Islet of Langerhans (tissue), 1 donor: ENCODE results near the gene IFITM2.
"Not testable (repeated sequence)": the region's sequence is repeated elsewhere in the genome, so short reads cannot be mapped to it uniquely, and the experiment has no call there.

Experiments used
- FAIRE-seq: peaks from one replicate; lab custom pipeline; 2011; peaks lifted over from hg19 to GRCh38; lab: Jason Lieb, UNC

Gene IFITM2

DNA sequence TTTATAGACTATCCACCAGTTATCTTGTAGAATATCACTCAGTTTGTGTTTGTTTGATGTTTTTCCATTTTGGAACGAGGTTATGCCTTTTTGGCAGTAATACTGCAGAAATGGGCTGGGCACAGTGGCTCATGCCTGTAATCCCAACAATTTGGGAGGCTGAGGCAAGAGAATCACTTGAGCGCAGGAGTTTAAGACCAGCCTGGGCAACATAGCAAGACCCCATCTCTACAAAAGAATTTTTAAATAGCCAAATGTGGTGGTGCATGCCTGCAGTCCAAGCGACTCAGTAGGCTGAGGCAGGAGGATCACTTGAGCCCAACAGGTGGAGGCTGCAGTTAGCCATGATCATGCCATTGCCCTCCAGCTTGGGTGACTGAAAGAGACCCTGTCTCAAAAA lies 38.9 kb downstream of the IFITM2 start:
- no peak for FAIRE-seq

DNA sequence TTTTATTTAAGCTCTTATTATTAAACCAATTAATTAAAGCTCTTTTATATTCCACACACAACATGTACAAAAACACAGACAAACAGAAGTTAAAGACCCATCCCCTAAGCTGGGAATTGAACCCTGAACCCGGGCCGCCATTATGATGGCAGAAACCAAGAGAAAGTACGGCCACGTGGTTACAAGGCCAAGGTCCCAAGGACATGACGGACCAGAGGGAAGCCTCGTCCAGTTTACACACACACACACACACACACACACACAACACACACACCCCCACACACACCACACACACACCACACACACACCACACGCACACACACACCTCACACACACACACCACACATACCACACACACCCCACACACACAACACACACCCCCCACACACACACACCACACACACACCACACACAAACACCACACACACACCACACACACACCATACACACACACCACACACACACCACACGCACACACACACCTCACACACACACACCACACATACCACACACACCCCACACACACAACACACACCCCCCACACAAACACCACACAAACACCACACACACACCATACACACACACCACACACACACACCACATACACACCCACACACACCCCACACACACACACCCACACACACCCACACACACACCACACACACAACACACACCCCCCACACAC lies 41.8 kb downstream of the IFITM2 start:
- FAIRE-seq: not testable (repeated sequence)

DNA sequence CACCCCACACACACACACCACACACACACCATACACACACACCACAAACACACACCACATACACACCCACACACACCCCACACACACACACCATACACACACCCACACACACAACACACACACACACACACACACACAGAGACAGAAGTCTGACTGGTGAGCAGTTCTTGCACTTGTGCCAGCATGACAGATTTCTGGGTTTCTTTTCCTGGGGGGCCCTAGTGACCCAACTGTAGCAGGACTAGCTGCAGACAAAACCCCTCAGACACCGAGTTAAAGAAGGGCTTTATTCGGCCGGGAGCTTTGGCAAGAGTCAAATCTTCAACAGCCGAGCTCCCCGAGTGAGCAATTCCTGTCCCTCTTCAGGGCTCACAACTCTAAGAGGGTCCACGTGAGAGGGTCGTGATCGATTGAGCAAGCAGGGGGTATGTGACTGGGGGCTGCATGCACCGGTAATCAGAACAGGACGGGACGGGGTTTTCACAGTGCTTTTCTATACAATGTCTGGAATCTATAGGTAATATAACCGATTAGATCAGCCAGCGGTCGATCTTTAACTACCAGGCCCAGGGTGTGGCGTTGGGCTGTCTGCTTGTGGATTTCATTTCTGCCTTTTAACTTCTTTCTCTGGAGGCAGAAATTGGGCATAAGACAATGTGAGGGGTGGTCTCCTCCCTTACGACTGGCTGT lies 42.6 kb downstream of the IFITM2 start:
- not testable (repeated sequence) for FAIRE-seq

DNA sequence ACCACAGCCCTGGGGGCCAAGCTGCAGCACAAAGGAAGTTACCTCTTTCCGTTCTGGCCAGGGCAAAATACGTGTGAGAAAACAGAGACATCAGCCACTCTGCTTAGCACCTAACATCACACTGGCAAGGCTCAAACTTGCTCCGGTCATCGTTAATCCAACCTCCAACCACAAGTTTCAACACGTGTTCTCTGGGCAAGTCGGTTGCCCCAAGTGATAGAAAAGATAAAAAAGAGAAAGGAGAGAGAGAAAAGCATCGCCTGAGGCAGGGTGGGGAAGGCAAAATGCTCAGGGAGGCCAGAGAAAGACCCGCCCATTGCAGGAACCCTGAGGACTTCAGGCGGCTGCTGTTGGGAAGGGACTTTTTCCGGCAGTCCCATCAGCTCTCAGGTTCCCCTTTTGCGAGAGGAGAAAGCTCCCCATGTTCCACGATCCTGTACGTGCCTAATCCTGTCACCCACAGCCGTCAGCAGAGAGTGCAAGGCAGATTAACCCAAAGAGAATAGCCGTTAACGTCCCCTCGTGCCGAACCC lies 43.2 kb downstream of the IFITM2 start:
- FAIRE-seq: no peak

DNA sequence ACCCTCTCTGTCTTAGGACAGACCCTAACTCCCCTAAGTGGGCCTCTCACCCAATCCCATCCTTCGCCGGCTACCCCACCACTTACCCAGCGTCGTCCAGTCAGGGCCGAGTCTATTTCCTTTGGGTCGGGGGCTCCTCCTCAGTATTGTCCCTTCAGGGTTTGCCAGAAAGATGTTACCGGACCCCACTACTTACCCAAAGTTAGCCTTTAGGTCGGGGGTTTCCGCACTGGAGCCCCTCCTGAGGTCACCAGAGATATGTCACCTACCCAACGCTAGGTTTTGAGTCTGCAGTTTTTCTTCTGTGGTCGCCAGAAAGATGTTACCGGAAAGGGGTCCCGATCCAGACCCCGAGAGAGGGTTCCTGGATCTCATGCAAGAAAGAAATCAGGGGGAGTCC lies 43.8 kb downstream of the IFITM2 start:
- FAIRE-seq: no peak

DNA sequence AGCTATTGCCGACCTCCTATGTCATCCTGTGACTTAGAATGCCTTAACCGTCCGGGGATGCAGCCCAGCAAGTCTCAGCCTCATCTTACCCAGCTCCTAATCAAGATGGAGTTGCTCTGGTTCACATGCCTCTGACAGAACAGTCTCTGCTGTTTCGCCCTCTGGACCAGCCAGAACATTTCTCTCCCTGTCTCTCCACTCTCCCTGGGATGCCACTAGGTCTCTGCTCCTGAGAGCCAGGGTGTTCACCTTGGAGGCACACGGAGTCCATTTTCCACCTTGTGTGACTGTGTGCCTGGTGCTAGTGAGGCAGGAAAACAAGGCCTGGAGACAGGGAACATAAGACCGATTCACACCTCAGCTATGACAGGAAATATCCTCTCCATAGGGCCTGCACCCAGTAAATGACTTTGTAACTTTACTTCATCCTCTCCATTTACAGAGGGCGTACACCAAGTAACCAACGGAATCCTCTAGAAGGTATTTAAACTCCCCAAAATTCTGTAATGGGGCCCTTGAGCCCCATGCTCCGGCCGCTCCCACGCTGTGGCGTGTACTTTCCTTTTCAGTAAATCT lies 44.9 kb downstream of the IFITM2 start:
- no peak for FAIRE-seq

DNA sequence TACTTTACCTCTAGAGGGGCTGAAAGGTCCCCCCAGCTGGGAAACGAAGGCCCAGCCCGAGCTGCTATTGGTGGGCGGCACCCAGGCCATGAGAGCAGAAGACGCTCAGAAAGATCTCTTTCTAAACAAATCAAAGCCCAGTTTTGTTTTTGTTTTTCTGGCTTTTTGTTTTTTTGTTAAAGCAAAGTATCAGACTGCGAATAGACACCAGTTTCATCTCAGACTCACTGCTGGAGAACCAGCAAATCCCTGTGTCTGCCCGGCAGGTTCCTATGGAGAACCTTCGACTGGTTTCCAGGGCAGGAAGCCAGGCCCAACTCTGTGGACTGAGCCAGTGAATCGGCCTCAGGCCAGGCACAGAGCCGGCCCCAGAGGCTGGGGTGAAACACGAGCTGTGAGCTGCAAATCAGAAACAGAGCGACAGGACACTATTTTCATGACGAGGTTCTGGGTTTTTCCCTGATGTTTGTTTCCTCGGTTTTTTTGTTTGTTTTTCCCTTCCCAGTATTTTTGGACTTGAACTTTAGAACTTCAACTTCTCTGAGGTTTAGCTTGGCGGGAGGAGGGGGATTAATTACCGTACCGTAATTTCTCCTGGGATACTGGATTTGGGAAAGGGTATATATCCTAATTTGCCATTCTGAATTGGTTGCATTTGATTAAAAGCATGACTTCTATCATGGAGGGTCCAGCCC lies 45.7 kb downstream of the IFITM2 start:
- FAIRE-seq: no peak

DNA sequence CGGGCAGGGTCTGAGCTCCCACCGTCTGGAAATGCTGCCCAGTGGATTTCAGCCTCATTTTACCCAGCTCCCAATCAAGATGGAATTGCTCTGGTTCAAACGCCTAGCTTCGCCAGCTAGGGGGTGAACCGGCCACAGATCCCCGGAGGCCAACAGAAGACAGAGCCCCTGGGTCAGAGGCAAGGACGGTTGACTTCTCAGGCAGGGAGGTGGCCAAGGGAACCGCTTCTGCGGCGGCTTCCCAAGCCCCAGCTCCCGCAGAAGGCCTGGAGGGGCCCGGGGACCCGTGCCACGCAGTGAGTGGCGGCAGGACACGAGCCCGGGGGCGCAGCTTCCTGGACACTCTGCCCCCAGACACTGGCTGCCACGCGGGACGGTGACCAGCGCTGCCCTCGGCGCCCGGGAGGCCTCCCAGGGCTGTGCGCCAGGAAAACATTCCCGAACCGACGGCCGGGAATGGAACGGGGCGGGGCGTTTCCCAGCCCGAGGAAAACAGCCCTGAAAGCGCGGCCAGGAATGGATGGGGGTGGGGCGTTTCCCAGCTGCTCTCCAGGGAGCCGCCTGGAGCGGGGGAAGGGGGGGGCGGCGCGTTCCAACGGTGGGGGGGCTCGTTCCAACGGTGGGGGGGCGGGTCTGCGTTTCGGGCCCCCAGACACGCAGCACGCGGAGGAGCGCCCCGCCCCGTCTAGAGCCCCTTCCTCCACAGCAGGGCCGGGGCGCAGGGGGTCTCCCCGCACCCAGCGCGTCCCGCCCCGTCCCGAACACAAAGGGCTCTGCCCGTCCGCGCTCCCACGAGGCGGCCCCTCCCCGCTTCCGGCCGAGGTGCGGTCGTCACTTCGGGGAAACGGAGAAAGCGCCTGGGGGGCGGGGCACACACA lies 48.2 kb downstream of the IFITM2 start:
- FAIRE-seq: no peak

DNA sequence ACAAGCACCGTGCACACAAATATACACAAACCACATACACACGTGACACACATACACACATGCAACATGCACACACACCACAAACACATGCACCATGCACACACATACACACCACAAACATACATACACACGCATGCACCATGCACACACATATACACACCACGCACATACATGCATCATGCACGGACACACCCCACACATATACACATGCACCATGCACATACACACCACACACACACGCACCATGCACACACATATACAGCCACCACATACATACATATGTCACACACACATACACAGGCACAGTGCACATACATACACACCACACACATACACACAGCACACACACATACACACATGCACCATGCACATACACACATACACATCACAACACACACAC lies 49.0 kb downstream of the IFITM2 start:
- no peak for FAIRE-seq

DNA sequence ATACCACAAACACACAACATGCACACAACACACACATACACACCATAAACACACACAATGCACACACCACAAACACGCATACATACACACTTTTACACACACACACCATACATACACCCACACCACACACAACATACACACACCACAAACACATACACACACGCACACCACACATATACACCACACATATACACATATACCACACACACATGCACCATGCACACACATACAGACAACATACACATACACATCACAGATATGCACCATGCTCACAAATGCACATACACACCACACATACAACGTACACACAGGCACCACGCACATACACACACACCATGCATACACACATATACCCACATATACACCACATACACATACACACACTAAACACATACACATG lies 50.0 kb downstream of the IFITM2 start:
- FAIRE-seq: no peak

DNA sequence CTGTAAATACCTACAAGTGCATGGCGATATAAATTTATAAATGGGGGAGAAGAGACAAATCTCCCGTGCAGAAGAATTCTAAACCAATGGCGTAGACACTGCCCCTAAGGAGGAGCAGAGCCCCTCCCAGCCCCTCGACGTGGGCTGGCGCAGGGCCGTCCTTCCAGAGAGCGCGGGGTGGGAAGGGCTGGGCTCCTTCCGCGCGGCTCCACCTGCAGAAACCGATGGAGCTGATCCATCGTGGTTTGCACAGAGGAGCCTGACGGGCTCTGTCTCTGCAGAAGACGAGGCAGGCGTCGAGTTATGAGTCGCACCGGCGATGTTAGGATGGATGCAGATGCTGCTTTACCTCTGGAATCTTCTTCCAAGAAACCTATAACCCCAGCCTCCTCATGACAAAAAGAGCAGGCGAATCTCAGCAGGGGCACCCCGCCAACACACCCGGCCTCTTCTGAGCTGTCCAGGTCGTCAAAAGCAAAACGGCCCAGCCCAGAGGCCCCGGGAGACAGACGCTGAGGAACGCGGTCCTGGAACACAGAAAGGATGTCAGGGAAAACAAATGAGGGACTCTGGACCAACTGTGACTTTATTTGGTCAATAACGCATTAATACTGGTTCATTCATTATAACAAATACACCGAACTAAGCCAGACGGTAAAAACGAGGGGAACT lies 50.6 kb downstream of the IFITM2 start:
- no peak for FAIRE-seq
